ENCODE data around the gene MBD3L3.

DNA sequence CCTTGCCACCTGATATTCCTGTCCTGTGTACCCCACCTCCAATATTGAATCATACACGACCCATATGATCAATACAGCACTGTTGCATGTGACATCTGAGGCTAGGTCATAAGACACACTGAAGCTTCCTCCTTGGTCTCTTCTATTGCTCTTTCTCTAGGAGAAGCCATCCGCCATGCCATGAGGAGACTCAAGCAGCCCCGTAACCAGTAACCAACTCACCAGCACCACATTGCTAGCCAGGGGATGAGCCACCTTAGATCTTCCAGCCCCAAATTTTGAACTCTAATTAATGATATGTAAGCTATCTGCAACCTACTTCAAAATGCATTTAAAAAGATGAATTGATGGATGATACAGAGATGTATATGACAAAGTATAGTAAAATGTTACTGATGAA is 39.6 kb upstream of the MBD3L3 start:
- TF ChIP-seq ZFP36 (IDR thresholded peaks at IDR 0.05; ENCODE audit: borderline replicate concordance, partially characterized antibody) = no peak
- TF ChIP-seq, protein P1, sequence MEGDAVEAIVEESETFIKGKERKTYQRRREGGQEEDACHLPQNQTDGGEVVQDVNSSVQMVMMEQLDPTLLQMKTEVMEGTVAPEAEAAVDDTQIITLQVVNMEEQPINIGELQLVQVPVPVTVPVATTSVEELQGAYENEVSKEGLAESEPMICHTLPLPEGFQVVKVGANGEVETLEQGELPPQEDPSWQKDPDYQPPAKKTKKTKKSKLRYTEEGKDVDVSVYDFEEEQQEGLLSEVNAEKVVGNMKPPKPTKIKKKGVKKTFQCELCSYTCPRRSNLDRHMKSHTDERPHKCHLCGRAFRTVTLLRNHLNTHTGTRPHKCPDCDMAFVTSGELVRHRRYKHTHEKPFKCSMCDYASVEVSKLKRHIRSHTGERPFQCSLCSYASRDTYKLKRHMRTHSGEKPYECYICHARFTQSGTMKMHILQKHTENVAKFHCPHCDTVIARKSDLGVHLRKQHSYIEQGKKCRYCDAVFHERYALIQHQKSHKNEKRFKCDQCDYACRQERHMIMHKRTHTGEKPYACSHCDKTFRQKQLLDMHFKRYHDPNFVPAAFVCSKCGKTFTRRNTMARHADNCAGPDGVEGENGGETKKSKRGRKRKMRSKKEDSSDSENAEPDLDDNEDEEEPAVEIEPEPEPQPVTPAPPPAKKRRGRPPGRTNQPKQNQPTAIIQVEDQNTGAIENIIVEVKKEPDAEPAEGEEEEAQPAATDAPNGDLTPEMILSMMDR (IDR thresholded peaks at IDR 0.05) = no peak
- no peak for TF ChIP-seq MAZ (IDR thresholded peaks at IDR 0.05; ENCODE audit: borderline replicate concordance, low read depth, low read length)
- TF ChIP-seq, protein P2, sequence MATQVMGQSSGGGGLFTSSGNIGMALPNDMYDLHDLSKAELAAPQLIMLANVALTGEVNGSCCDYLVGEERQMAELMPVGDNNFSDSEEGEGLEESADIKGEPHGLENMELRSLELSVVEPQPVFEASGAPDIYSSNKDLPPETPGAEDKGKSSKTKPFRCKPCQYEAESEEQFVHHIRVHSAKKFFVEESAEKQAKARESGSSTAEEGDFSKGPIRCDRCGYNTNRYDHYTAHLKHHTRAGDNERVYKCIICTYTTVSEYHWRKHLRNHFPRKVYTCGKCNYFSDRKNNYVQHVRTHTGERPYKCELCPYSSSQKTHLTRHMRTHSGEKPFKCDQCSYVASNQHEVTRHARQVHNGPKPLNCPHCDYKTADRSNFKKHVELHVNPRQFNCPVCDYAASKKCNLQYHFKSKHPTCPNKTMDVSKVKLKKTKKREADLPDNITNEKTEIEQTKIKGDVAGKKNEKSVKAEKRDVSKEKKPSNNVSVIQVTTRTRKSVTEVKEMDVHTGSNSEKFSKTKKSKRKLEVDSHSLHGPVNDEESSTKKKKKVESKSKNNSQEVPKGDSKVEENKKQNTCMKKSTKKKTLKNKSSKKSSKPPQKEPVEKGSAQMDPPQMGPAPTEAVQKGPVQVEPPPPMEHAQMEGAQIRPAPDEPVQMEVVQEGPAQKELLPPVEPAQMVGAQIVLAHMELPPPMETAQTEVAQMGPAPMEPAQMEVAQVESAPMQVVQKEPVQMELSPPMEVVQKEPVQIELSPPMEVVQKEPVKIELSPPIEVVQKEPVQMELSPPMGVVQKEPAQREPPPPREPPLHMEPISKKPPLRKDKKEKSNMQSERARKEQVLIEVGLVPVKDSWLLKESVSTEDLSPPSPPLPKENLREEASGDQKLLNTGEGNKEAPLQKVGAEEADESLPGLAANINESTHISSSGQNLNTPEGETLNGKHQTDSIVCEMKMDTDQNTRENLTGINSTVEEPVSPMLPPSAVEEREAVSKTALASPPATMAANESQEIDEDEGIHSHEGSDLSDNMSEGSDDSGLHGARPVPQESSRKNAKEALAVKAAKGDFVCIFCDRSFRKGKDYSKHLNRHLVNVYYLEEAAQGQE (IDR thresholded peaks at IDR 0.05) = no peak
- TF ChIP-seq MAFK (IDR thresholded peaks at IDR 0.05; ENCODE audit: partially characterized antibody) = no peak

Measured in A549 (cell line).